ENCODE data around the gene SPTBN5. TPM values are rescaled to one million over a fixed set of nuclear protein-coding genes. Genes with fewer than 3 reads are reported as not detected.

SPTBN5 gene
- total RNA-seq, 2 donors from 2014 or later = 0.72 to 2.3 TPM

DNA sequence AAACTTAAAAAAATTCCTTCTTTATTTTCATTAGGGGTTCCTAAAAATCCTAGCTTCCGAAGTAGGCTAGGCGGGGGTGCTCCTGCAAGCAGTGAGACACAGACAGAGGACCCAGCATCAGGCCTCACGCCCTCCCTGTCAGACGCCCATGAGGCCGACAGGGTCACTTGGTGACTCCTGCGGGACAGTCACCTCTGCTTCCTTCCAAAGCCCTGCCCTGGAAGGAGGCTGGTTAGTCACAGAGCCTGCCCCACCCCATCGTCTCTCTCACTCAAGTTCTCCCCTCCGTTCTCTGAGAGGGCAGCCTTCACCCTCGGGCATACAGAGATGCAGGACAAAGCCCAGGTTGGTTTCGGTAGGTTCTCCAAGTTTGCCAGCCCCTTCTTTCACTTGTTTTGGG, 39.9 kb upstream of the SPTBN5 start:
- Histone ChIP-seq H3K27ac (peak overlapping the region; percentile 11), H3K4me1 (peaks cover 23% of the 10 kb centered on the region), H3K4me3 (no peak overlapping the region), H3K9me3 (no peaks in the 10 kb centered on the region), H3K9ac (ENCODE audit: low read depth in 2 of 2, low read length in 2 of 2) (peak overlapping the region in 1 of 2 donors; percentile 23), H3K27me3 (no peaks in the 10 kb centered on the region), H3K36me3 (no peaks in the 10 kb centered on the region)
- TF ChIP-seq, protein P1, sequence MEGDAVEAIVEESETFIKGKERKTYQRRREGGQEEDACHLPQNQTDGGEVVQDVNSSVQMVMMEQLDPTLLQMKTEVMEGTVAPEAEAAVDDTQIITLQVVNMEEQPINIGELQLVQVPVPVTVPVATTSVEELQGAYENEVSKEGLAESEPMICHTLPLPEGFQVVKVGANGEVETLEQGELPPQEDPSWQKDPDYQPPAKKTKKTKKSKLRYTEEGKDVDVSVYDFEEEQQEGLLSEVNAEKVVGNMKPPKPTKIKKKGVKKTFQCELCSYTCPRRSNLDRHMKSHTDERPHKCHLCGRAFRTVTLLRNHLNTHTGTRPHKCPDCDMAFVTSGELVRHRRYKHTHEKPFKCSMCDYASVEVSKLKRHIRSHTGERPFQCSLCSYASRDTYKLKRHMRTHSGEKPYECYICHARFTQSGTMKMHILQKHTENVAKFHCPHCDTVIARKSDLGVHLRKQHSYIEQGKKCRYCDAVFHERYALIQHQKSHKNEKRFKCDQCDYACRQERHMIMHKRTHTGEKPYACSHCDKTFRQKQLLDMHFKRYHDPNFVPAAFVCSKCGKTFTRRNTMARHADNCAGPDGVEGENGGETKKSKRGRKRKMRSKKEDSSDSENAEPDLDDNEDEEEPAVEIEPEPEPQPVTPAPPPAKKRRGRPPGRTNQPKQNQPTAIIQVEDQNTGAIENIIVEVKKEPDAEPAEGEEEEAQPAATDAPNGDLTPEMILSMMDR (IDR thresholded peaks at IDR 0.05) = no peak
- peak; percentile 58 for DNase-seq
- intact Hi-C loops (cut with DNase I) = no loop called here

DNA sequence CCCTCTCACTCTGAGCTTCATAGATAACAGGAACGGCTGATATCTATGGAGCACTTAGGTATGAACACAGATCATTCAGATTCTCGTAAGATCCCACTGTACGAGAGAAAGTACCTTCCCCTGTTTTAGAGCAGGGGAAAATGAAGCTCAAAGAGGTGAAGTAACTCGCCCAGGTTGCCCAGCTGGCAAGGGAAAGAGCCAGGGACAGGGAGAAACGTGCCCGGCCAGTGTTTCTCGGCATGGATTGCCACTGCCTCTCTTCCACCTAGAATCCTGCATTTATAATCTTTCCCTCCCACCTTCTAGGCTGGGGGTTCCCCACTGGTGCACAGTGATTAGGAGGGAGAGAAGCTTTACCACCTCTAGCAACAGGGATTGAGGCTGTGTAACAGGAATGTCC, 39.5 kb upstream of the SPTBN5 start:
- intact Hi-C loops (cut with DNase I) = no loop called here
- DNase-seq = no peak

DNA sequence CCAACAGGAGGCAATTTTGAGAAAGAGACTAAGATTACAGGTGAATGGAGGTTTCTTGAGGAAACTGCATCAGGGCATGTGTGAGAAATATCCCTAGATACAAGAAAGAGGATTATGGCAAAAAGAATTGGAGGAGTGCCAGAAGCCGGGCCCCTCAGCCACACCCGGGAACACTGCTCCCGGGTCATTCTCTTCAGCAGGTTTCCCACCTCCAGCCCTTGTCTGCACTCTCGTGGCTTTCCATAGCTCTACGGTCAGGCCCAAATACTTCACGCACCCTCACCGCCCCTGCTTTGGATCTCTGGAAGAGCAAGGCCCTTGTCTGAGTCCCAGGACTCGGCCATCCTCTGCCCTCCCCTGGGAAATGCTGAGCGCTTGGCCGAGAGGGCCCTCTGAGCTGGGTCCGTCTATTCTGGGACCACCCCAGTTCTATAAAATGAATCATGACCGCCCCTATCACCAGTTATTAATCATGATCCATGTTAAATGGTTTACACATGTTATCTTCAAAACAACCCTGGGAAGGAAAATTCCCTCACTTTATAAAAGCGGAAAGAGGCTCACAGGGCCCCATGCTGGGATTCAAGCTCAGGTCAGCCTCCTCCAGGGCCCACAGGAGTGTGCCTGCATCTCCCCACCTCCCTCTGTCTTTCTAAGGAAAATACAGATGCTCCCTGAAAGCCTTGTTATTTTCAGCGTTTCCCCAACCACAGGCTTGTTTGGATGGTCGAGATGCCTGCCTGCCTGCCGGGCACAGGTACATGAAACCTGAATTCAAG, 38.8 kb upstream of the SPTBN5 start:
- H3K9me3 ChIP-seq = no peaks in the 10 kb centered on the region
- intact Hi-C loops (cut with DNase I) = no loop called here

More for the DNA sequence above, 39.5 kb upstream of the SPTBN5 start:
- H3K36me3 ChIP-seq = no peaks in the 10 kb centered on the region
- TF ChIP-seq, protein P1 (IDR thresholded peaks at IDR 0.05) = no peak
- no peaks in the 10 kb centered on the region for H3K9me3 ChIP-seq
- no peak overlapping the region for H3K4me3 ChIP-seq
- H3K4me1 ChIP-seq = peaks cover 27% of the 10 kb centered on the region
- H3K9ac ChIP-seq (ENCODE audit: low read depth in 2 of 2, low read length in 2 of 2) = no peak overlapping the region
- H3K27me3 ChIP-seq = no peaks in the 10 kb centered on the region
- peak overlapping the region; percentile 4 for H3K27ac ChIP-seq

DNA sequence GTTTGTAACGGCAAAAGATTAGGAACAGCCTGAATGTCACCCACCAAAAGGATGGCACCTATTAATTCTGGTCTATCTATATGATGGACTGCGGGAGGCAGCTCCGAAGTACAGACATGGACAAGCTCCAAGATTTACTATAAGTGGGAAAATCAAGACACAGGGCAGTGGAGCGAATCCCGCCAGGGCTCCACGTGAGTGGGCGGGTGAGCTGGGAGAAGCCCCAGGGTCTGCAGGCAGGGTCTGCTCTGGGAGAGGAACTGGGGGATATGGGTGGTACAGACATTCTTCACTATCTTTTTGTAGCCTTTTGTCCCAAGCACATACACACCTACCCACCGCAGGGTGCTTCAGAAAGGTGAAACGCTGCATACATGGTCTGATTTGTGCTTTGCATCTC, 38.2 kb upstream of the SPTBN5 start:
- DNase-seq = no peak
- Histone ChIP-seq H3K4me3 (no peak overlapping the region), H3K27ac (no peak overlapping the region), H3K9me3 (no peaks in the 10 kb centered on the region), H3K9ac (ENCODE audit: low read depth in 2 of 2, low read length in 2 of 2) (no peak overlapping the region), H3K4me1 (peaks cover 37% of the 10 kb centered on the region), H3K27me3 (no peaks in the 10 kb centered on the region), H3K36me3 (no peaks in the 10 kb centered on the region)
- intact Hi-C loops (cut with DNase I) = no loop called here
- TF ChIP-seq, protein P1 (IDR thresholded peaks at IDR 0.05) = no peak

More for the DNA sequence above, 38.8 kb upstream of the SPTBN5 start:
- TF ChIP-seq, protein P1 (IDR thresholded peaks at IDR 0.05) = no peak
- Histone ChIP-seq H3K9ac (ENCODE audit: low read depth in 2 of 2, low read length in 2 of 2) (no peak overlapping the region), H3K36me3 (no peaks in the 10 kb centered on the region), H3K4me1 (peaks cover 31% of the 10 kb centered on the region), H3K27ac (peak overlapping the region; percentile 4), H3K4me3 (no peak overlapping the region), H3K27me3 (no peaks in the 10 kb centered on the region)
- DNase-seq = no peak

DNA sequence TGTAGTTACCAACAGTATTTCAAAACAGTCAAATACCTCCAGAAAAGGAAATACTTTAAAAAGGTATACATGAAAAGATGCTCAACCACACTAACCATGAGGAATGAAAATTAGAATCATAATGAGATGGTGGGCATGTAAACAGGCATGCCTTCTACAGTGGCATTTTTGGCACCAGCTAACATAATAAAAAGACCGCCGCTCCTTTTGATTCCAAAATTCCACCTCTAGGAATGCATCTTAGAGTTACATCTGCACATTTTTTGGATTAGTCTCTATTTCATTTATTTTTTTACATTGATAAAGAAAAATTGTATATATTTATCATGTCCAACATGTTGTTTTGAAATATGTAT, 37.0 kb upstream of the SPTBN5 start:
- Histone ChIP-seq H3K4me3 (no peak overlapping the region), H3K9me3 (no peaks in the 10 kb centered on the region), H3K9ac (ENCODE audit: low read depth in 2 of 2, low read length in 2 of 2) (peak overlapping the region in 1 of 2 donors; percentile 31)

More for the DNA sequence above, 37.0 kb upstream of the SPTBN5 start:
- intact Hi-C loops (cut with DNase I) = no loop called here
- DNase-seq = no peak
- peaks cover 47% of the 10 kb centered on the region for H3K4me1 ChIP-seq
- TF ChIP-seq, protein P1 (IDR thresholded peaks at IDR 0.05) = no peak
- H3K27me3 ChIP-seq = no peaks in the 10 kb centered on the region
- H3K27ac ChIP-seq = peak overlapping the region; percentile 80
- H3K36me3 ChIP-seq = no peaks in the 10 kb centered on the region
